Measurements from ENCODE around the gene RERE. TPM values are rescaled to one million over a fixed set of nuclear protein-coding genes. Genes with fewer than 3 reads are reported as not detected.

The RERE gene
- 13.2 and 21.9 TPM in 2 replicates for total RNA-seq

DNA sequence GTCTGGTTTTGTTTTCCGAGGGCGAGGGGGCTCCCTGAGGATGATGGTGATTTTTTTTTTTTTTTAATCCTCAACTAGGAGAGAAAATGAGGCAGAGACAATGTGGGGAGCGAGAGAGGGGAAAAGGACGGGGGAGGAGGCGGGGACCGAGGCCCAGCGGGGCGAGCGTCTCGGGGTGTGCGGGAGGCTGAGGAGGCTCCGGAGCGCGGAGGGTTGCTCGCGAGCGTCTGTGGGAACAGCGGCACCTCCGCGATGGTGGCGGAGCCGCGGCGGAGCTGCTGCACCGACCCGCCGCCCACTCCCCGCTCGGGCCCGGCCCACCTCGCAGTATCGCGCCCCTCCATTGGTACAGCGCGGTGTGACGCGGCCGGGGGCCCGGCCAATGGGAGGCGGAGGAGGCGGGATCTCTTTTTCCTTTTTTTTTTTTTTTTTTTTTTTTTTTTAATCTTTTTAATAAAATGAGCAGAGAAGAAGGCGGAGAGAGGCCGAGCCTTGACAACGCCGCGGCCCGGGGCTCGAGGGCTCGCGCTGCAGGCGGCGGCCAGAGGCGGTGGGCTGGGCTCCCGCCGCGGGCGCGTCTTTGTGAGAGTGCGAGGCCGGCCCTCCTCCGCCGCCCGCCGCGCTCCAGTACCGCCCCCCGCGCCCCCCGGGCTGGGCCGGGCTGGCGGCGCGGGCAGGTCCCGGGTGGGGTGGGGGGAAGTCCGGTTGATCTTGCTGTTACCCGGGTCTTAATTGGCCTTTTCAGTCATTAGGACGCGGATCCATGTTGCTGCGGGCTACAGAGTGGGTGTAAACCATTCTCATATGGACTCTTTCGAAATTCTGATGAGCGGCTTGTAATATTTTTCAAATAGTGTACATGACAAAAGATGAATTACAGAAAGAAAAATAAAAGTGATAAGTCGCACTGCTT lies at the start of gene RERE:
Gene RERE (minus strand): TSS at position 229 of the 913 bp plus-strand sequence.

DNA sequence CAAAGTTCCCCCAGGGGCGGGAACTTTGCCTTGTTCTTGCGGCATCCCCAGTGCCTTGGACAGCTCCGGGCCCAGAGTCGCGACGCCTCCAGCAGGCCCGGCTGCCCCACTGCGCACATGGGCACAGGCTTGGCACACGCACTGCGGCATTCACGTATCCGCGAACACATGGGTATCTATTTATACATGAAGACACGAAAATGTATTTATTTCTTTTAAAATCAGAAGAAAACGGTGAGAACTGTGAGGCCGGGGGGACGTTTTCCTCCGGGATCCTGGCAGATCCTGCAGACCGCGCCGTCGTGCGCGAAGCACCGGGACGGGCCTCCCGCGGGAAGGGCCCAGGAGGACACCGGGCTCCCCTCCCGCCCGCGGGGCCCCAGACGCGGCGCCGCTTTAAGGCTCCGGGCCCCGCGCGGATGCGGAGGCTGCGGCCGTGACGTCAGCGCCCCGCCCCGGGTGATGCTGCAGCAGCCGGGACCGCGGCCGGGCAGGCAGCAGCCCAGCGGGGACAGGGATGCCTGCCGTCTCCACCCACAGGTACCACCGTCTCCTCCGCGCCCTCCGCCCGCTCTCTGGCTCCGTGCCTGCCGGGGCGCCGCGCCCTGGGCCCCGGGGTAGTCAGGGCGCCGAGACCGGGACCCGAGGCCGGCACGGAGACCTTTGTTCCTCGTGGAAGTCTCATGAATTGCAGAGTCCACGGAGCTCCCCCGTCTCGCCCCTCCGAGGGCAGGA lies 499.6 kb downstream of the RERE start, which contains the start of gene SLC45A1:
Gene SLC45A1 (plus strand): TSS at position 468 of the 735 bp plus-strand sequence. CDS start 6,216 bp downstream, outside the sequence.

Other genes with a start within 250 kb of the RERE start
- gene ENO1, start 61.0 kb upstream of the RERE start, total RNA-seq, result 2,274 and 2,586 TPM in 2 replicates
- gene CA6, start 128.2 kb upstream of the RERE start, total RNA-seq, result not detected in 2 replicates
- gene SLC2A7, start 208.8 kb upstream of the RERE start, total RNA-seq, result not detected in 2 replicates